ENCODE results near the gene DNAJC5G.
A peak's percentile ranks its signal among the peaks of the same experiment; 100 is the strongest.
"Not testable (repeated sequence)": the region's sequence is repeated elsewhere in the genome, so short reads cannot be mapped to it uniquely, and the experiment has no call there.

Gene DNAJC5G

DNA sequence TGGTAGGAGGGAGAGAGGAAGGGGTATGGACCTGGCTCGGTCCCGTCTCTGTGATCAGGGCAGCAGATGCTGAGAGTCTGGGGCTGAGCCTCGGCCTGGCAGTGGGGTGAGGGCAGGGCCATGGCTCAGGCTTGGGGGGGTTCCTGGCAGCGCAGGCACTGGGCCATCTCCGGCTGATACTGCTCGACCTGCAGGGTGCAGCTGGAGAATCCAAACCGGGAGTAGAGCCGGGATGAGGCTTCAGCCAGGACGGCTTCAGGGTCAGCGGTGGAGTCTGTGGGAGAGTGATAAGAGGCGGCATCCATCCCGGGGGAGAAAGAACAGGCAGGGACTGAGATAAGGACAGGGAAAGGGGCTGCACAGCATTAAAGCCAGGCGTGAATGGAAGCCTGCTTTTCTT is 20.0 kb upstream of the DNAJC5G start:
- DNase-seq, result no peak

DNA sequence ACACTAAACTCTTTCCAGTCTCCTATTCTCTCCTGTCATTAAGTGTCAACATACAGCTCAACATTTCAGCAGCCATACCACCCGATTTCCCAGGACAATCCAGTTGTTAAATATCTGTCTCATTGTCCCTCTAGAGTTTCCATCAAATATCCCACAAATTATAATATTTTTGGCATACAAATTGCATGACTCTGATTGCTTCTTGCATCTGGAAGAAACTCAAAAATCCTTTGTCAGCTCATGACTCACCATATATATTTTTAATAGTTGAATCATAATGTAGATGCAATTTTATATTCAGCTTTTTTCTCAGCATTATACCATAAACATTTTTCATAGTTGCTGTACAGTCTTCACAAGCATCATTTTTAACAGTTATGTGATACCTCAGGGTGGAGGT is 19.6 kb upstream of the DNAJC5G start:
- DNase-seq, result no peak

DNA sequence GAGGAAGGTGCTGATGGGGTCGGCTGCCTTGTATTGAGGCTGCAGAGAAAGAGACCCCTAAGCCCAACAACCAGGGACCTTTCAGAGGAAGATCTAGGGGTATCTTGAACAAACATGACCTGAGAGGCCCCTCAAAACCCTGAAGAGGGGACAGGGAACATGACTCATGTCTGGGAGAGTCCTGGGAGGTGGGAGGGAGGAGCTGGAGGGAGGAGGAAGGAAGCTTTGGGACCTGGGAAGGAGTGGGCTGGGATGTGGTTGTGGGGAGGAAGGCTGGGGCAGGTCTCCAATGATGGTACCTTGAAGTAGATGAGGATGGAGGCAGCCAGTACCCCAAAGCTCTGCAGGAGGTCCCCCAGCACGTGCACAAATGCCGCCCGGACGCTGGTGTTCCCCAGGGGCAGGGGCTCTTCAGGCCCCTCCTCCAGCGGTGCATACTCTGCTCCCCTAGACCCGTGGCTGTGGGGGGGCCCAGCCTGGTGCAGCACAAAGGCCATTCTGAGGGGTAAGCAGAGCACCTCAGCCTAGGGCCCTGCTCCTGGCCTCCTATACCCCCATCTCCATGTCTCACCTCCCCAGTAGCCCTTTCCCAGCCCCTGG is 18.3 kb upstream of the DNAJC5G start:
- no peak for DNase-seq

DNA sequence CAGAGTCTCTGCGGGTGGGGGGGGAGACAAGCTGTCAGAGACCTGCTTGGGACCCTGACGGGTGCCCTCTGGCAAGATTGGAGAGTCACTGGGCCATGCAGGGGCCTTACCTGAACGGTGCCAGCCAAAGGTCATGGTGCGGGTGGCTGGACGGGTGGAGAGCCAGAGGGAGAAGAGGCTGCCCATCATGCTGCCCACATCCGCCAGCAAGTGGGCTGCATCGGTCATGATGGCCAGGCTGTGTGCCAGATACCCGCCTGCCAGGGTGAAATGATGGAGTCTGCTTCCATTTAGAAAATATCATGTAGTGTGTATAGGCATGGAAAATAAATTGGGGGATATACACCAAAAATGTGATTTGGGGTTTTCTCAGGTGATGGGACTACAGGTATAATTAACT is 17.2 kb upstream of the DNAJC5G start:
- no peak for DNase-seq

DNA sequence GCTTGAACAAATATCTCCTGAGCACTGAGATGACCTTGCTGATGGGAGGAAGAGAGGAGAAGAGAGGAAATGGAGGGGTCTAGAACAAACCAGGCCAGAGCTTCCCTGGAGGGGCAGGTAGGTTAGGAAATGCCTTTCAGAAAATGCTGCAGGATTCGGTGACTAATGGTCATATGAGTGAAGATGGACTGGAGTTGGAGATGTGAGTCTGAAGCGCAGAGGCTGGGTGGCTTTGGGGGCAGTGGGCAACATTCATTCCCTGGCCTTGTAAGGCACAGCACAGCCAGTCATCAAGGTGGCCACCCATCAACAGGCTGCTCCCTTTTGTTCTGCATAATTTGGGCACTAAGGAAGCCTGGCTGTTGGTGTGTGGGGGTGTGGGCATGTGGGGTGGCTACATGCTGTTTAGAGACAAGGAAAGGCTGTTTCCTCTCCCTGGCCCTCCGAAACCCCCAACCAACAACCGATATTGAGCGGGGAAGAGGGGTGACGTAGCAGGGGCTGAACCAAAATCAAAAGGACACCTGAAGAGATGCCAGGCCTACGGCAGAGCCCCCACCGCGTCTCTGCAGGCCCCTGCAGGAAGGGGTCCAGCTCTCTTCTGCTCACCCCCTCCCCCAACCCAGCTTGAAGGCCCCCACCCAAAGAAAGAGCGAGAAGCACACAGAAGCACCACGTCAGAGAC is 13.8 kb upstream of the DNAJC5G start:
- no peak for DNase-seq

DNA sequence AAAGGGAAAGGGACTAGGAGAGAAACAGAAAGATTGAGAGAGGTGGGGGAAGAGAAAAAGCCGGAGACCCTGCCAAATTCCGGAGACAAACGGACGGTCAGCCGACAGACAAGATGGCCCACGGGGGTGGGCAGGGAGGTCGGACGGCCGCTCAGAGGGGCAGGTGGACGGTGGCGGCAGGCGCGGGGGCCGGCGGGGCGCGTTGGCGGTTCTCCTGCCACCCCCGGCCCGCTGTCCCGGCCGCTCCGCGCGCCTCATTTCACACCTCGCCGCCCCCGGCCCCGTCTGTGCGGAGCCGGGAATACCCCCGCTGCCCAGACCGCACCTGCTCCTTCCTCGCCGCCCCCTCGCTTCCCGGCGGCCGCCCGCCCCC is 13.3 kb upstream of the DNAJC5G start:
- no peak for DNase-seq

DNA sequence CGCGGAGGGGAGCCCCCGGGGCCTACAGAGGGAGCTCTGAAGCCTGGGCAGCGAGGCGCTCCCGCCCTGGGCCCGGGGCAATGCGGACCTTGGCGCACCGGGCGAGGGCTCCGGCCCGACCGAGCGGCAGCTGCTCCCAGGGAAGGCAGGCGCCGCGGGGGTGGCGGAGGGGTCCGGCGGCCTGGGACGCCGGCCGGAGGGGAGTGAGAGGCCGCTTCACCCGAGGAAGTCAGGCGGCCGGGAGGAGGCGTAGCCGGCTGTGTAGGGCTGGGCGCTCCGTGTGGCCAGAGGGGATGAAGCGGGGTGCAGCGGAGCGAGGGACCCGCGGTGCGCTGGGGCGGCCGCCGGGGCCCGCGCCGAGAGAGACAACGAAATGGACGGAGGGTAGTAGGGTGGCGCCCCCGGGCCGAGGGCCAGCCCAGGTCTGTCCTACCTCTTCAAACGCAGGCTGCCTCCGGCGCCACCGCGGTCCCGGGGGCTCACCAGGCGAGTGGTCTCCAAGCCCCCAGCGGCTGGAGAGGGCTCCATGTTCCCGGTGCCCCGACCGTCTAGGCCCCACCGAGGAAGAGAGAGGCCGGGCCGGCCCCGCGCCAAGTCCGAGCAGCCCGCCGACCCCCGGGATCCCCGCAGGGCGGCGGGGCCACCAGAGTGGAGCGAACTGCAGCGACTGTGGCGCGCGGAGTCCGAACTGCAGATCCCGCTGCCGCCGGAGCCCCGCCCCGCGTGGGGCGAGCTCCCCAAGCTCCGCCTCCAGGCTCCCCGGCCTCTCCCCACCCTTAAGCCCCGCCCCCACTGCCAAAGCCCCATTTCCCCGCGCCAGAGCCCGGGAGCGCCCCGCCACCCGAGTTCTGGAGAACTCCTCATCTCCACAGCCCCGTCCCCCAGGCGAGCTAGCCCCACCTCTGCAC is 12.6 kb upstream of the DNAJC5G start, which contains the start of gene SLC30A3:
Gene SLC30A3 (minus strand): TSS at position 669 of the 908 bp plus-strand sequence. CDS start 141 bp downstream, at position 528.
- DNase-seq, result peak; percentile 49

DNA sequence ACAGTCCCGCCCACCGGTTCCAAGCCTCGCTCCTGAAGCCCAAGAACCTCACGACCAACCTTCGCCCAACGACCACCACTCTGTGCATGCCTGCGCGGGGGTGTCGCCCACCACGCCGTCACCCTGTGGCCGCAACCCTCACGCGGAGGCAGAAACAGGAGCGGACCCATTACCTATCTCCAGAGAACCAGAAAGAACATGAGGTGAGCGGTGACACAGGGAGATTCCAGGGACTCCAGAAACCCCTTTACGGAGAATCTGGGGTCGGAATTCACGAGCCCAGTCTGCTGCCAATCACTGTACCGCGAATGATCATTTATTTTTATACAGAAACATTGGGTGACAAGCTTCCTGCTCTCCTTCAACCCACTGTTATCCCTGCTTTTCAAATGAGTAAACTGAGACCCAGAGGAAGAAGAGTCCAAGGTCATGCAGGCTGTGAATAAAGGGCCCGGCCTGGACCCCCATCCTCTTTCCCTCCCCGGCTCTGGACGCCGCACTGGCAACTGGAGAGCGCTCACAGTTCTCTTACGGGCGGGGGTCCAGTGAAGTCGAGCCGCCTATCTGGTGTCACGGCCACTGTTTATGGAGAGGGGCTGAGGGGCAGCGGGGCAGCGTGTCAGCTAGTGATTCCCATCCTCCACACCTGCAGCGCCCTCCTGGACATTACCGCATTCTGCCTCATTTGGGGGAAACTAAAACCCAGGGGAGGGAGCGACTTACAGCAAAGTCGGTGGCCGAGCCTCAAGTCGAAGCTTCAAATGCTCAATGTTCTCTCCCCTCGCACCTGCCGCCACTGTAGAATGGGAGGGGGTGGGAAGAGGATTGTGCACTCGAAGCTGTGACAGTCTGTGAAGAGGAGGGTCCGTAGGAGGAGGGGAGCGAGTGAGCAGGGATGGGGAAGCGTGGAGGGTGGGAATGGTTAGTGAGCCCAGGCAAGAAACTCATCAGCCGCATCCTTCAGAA is 11.7 kb upstream of the DNAJC5G start:
- DNase-seq, result peak; percentile 25

DNA sequence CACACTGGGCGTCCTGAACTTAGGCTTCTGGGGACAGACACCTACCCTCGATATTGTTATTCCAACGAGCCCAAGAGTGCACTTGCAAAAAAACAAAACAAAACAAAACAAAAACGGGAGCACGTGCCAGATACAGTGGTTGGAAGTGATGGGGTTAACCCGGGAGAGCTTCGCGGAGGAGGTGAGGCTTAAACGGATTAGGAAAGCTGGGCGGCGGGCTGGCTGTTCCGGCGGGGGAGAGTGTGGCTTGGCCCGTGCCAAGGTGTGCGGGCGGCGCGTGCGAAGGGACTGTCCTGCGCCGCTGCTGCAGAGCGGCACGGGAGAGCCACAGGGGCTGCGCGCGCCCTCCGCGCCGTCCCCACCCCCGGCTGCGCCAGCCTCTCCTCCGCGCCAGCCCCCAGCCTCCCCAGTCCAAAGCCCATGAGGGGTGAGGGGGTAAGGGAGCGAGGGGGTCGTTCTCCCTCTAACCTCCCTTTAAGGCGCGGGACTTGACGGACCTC is 10.9 kb upstream of the DNAJC5G start:
- DNase-seq, result no peak

DNA sequence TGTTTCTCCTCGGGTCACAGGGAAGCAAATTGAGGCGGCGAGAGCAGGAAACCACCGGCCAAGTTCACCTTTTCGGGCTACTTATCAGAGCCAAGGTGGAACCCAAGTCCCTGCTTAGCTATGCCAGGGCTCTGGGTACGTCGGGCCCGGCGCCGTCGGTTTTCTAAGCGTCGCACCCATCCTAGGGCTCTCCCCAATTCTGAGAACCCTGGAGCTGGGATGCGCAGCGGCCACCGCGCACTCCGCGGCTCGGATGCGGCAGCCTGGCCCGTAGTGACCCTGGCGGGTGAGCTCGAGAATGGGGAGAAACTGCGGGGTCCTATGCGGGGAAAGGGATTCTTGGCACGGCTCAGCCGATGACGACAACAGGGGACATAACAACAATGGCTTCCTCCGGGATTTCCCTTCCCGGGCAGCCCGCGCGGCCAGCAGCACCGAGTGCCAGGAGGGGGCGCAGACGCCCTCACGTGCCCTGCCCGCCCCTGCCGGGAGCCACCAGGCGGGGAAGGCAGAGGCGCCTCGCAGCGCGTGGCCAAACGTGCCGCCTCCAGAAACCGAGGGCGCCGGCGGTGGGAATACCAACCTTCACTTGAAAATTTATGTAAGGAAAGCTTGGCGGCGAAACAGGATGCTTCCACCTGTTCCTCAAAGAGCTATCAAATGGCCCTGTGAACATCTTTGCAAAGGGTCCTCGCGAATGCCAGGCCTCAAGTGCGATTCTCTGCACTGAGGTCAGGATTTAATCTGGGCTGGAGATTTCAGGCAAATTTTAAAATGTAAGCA is 10.3 kb upstream of the DNAJC5G start:
- peak; percentile 33 for DNase-seq

DNA sequence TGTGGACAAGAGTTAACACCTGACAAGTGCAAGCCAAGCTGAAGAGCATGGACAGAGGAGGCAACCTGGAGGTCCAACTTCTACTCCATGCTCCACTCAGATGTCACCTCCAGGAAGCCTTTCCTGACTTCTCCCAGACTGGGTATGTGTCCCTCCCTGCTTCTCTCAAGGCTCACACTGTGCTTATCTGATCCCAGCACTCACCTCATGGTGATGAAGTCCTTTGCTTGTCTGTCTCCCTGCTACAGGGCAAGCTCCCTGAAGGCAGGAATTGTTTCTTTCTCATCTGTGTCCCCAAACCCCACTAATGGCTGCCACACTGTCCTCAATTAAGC is 9.7 kb upstream of the DNAJC5G start:
- DNase-seq, result no peak

DNA sequence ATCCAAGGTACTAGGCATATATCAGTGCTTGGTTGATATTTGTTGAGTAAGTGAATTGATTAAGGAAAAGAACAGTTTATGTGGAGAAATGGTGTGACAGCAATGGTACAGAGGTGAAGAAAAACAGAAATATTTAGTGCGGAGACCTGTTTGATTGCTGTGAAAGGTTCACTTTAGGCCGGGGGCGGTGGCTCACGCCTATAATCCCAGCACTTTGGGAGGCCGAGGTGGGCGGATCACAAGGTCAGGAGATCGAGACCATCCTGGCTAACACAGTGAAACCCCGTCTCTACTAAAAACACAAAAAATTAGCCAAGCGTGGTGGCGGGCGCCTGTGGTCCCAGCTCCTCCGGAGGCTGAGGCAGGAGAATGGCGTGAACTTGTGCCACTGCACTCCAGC is 6.9 kb upstream of the DNAJC5G start:
- DNase-seq, result not testable (repeated sequence)

DNA sequence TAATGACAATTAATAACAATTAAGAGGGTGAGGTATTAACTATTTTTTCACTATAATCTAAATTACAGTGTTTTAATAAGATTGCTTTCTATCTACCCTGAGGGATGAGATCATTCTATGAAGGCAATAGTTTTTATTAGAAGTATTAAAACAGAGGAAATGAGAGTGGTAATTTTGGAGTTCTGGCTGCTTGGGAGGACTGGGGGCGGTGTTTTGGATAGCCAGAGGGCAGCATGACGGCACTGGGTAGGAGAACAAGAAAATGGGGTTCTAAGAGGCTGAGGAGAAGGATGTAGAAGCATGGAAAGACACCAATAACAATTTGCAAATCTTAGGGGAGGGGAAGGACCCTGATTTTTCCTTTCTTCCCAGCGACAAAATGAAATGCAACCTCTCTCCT is 5.1 kb upstream of the DNAJC5G start:
- DNase-seq, result no peak

DNA sequence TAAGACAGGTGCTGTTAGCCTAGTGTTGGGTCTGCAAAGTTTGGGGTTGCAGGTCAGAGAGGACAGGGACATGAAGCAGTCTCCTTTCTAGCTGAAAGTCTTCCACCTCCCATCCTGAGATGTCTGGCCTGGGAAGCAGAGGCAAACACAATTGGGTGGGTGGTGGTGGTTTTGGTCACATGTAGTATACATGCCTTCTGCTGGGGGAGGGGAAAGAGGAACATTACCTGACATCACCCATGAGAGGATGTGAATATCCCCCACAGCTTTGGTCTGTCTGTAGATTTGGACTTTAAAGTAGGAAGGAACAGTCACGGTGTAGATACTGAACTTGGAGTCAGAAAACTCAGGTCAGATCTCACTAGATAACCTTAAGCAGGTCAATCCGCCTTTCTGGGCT is 4.6 kb upstream of the DNAJC5G start:
- no peak for DNase-seq

DNA sequence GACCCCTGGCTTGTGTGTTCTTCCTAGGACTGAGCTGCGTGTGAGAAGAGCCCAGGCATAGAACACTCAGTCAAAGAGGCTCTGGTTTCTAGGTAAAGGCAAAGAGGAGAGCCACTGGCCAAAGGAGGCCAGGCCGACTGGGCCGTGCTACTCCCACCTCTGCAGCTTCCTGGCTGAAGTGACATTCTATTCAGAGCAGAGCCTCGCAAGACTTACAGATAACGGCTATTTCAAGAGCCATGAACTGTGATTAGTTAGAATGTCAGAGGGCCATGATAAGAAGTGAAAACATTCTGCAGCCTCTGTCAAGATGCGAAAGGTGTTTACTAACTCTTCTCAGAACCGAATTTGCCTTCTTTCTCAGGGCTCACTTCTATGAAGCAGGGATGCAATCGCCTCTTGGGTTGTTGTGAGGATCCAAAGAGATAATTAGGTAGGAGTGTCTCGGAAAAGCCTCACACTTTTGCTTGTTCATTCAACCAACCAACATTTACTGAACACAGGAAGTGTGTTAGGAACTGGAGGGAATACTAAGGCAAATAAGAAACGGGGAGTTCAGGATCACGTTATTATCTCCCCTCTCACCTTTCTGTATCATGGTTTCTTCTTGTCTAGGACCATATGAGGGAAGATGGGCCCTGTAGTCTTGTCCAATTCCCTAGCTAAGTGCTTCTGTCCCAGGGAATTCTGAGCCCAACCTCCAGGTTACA is 3.4 kb upstream of the DNAJC5G start:
- no peak for DNase-seq

DNA sequence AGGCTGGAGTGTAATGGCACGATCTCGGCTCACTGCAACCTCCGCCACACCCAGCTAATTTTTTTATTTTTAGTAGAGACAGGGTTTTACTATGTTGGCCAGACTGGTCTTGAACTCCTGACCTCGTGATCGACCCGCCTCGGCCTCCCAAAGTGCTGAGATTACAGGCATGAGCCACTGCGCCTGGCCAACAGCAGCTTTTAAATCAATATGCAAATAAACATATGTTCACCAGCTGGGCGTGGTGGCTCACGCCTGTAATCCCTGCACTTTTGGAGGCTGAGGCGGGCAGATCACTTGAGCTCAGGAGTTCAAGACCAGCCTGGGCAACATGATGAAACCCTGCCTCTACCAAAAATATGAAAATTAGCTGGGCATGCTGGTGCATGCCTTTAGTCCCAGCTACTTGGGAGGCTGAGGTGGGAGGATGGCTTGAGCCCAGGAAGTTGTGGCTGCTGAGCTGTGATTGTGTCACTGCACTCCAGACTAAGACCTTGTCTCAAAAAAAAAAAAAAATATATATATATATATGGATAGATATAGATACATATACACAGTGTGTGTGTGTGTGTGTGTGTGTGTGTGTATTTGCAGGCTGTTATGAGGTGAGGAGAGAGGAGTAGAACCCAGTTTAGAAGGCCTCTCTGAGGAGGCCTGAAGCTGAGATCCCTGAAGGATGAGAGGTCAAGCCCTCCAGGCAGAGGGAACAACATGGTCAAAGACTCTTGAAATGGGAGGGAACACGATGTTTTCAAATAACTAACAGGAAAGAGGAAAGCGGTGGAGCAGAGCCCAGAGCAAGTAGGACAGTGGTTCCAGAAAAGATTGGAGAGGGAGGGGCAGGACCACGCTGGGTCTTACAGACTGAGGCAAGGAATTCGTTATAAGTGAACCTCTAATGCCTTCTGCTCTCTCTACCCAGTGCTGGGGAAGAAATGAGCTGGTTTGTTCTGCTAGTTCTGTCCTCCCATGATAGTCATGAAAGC is 2.4 kb upstream of the DNAJC5G start:
- not testable (repeated sequence) for DNase-seq

DNA sequence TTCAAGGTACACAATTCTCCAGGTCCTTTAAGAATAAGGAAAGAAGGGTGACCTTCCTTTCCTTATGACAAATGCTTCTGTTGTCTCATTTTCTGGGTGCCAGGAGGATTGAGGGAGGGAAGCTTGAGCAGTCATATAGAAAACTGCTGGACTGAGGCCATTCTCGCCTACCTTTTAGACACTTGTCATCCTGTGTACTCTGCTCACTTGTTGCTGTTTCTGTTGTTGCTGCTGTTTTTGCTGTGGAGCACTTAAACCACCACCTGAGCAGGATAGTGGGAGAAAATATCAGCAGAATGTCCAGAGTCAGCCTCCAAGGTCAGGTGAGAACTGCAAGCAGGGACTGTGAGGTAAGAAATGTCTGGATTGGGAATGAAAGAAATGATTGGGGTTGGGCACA is 2.8 kb downstream of the DNAJC5G start:
- no peak for DNase-seq

DNA sequence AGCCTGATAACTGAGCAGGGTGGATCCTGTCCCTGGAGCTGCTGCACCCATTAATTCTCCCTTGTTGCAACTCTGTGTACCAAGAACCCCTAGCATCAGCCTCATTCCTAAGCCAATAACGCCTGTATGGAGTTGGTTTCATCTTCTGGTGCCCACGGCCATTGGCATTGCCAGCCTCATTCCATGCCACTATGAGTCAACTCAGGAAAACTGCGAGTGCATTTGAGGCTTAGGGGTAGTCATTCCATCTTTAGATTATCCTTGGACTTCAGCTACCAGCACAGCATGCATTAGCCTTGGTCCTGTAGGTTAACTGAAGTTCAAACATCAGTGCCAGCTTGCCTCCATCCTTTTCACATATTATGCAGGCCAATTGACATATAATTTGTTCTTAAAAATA is 5.6 kb downstream of the DNAJC5G start:
- DNase-seq, result no peak

DNA sequence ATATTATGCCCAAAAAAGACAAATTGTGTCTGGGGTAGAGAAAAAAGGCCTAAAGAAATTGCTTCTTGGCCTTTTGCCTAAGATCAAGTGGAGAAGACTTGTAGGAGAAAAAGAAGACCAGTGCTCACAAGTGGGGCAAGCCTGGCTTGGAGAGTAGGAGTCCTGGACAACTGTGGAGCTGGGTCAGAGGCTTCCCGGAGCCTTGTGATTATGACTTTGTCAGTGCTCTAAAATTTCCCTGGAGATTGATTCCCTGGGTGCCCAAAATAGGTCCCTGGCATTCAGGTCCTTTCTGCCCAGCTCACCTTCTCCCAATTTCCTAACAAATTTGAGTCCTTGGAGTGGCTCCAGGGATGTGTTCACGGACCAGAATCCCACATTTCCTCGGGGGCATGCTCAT is 6.2 kb downstream of the DNAJC5G start:
- no peak for DNase-seq
